ENCODE data around the gene THBS3. TPM values are rescaled to one million over a fixed set of nuclear protein-coding genes. Genes with fewer than 3 reads are reported as not detected.

Gene THBS3
- total and polyA plus RNA-seq, 8 donors, result 30.6 to 51.0 (median 42.8) TPM

DNA sequence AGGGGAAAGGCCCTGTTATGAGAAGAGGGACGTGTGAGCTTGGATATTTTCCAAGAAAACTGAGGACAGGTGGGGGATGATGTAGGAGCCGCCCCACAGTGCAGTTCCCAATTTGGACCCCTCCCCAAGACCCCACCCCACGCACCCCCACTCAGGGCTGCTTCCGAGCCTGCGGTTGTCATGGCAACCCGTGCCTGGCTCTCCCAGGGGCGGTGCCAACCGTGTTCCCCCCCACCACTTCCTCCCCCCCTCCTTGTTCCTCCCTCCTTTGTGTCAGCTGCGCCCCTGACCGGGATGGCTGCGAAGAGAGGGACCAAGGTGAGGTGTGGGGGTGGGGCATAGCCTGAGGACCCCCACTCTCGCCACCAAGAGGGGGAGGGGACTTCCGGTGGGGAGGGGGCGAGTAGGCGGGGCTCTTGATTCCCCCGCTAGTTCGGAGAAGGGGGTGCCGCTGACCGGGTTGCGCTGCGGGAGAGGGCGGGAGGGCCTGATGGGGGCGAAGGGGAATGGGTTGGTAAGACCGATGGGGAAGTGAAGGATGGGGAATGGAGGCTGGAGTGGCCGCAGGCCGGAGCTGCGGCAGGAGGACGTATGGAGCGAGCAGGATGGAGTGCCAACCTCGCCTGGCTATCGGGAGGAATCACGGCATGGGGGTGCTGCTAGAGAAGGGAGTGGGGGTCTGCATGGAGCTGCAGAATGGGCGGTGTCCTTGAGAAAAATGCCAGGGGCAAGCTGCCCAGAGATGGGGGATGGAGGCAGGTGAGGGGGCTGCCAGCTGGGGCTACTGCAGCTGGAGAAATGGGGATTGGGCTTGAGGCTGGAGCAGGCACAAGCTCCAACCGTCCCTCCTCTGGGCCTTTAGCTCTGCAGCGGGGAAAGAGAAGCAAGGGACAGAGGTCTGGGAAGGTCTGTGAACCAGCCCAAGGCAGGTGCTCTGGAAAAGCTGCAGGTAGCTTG lies 33.1 kb downstream of the THBS3 start:
- Histone ChIP-seq H3K27me3 (peaks cover 0 to 19% of the 10 kb centered on the region in 2 donors), H3K4me3 (peak overlapping the region in 1 of 2 donors; percentile 80), H3K36me3 (peaks cover 0 to 14% of the 10 kb centered on the region in 2 donors), H3K27ac (no peak overlapping the region), H3K9me3 (no peaks in the 10 kb centered on the region), H3K4me1 (peaks cover 11 to 63% of the 10 kb centered on the region in 2 donors)
- ATAC-seq (no peak), DNase-seq (peak in 1 of 4 donors; percentile 77)
- intact Hi-C loops (cut with DNase I), result no loop called here
- TF ChIP-seq, protein P1, sequence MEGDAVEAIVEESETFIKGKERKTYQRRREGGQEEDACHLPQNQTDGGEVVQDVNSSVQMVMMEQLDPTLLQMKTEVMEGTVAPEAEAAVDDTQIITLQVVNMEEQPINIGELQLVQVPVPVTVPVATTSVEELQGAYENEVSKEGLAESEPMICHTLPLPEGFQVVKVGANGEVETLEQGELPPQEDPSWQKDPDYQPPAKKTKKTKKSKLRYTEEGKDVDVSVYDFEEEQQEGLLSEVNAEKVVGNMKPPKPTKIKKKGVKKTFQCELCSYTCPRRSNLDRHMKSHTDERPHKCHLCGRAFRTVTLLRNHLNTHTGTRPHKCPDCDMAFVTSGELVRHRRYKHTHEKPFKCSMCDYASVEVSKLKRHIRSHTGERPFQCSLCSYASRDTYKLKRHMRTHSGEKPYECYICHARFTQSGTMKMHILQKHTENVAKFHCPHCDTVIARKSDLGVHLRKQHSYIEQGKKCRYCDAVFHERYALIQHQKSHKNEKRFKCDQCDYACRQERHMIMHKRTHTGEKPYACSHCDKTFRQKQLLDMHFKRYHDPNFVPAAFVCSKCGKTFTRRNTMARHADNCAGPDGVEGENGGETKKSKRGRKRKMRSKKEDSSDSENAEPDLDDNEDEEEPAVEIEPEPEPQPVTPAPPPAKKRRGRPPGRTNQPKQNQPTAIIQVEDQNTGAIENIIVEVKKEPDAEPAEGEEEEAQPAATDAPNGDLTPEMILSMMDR (IDR thresholded peaks at IDR 0.05), result no peak

DNA sequence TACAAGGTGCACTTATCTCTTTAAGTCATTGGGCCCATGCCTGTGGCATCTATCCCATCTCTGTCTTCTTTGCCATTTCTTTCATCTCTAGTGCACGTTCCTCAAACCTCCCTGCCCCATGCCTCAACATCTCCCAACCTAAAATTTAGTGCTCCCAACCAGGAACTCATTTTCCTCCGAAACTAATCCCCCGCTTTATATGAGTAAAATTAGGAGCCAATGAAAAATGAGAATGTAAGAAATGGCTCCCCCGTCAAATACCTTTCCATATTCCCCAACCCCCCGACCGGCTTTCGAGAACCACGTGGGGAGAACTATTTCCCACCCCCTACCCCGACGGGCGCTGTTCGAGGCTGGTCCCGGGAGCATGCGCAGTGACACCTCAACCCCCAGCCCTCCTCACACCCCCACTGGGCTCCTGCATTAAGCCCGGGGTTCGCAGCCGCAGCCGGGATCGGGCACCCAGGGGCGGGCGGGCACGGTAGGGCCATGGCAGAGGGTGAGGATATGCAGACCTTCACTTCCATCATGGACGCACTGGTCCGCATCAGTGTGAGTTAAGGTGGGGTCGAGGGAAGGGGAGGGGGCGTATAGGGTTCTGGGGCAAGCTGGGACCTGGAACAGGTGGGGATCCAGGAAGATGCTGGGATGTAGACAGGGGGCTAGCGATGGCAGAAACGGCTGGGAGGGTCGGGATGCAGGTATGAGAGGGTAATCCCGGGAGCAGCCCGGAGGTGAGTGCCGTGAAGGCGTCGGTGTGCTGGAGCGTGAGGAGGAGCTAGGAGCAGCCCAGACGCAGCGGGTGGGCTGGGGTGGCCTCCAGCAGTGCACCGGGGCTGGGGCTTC lies 34.0 kb downstream of the THBS3 start, which contains the start of gene TRIM46:
Gene TRIM46, plus strand, starts transcription at position 372 of the 846 bp plus-strand sequence. Its CDS starts 118 bp downstream, at position 490.
- peaks cover 0 to 23% of the 10 kb centered on the region in 2 donors for H3K36me3 ChIP-seq
- no peaks in the 10 kb centered on the region for H3K9me3 ChIP-seq
- peaks cover 0 to 19% of the 10 kb centered on the region in 2 donors for H3K27me3 ChIP-seq
- TF ChIP-seq, protein P1 (IDR thresholded peaks at IDR 0.05), result peak in 1 of 2 donors; percentile 5
- H3K4me1 ChIP-seq, result peaks cover 11 to 60% of the 10 kb centered on the region in 2 donors
- ATAC-seq (no peak), DNase-seq (peak in 1 of 4 donors; percentile 83)
- H3K27ac ChIP-seq, result peak within 1 kb of the TSS; percentile 83 to 91
- peak within 1 kb of the TSS; percentile 78 to 80 for H3K4me3 ChIP-seq
- intact Hi-C loops (cut with DNase I), result no loop called here

DNA sequence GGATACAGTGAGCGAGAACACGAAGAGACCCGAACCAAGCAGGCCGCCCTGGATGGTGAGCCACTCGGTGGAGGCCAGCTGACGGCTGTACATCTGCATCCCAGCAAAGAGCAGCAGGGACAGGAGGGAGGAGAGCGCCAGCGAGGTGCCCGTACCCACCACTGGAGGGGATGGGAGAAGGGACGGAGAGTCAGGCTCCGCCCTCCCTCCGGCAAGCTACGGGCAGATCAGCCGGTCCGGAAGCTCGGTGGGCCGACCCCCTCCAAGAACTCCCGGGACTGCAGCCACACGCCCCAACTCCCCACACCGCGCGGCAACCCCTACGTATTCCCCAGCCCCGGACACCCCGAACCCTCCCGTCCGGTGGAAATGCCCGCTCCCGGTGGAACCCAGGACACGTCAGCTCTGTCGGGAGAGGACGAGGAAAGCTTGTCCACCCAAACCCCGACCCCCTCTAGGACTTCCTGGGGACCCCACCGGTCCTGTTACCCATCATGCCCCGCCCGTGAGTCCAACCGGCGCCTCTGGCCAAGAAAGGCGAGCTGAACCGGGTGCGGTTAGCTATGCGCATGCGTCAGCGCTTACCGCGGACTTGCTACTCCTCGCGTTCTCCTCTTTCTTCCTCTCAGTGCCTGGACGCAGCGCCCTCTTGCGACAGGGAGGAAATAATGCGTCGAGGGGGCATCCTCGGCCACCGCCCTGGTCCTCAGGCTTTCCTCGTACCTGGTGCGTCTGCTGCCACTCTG lies 34.8 kb downstream of the THBS3 start, which contains the start of gene KRTCAP2:
Gene KRTCAP2, minus strand, starts transcription at position 573 of the 746 bp plus-strand sequence. Its CDS starts 80 bp downstream, at position 493.
- Histone ChIP-seq H3K27me3 (peaks cover 0 to 19% of the 10 kb centered on the region in 2 donors), H3K4me3 (peak within 1 kb of the TSS; percentile 78 to 80), H3K36me3 (peaks cover 0 to 23% of the 10 kb centered on the region in 2 donors), H3K9me3 (no peaks in the 10 kb centered on the region), H3K4me1 (peaks cover 11 to 56% of the 10 kb centered on the region in 2 donors), H3K27ac (peak within 1 kb of the TSS; percentile 83 to 91)
- ATAC-seq (peak; percentile 78), DNase-seq (peak; percentile 90 to 99 (median 97))
- intact Hi-C loops (cut with DNase I), result no loop called here
- TF ChIP-seq, protein P1 (IDR thresholded peaks at IDR 0.05), result peak; percentile 89 to 94

GRCh38 chr1:155171836-155172731 lies 35.6 kb downstream of the THBS3 start:
- H3K9me3 ChIP-seq, result no peaks in the 10 kb centered on the region
- peaks cover 0 to 23% of the 10 kb centered on the region in 2 donors for H3K36me3 ChIP-seq
- peak overlapping the region; percentile 78 to 80 for H3K4me3 ChIP-seq
- H3K27ac ChIP-seq, result peak overlapping the region; percentile 83 to 91
- intact Hi-C loops (cut with DNase I), result no loop called here
- peaks cover 0 to 21% of the 10 kb centered on the region in 2 donors for H3K27me3 ChIP-seq
- TF ChIP-seq, protein P1 (IDR thresholded peaks at IDR 0.05), result no peak
- no peak for DNase-seq
- peaks cover 14 to 58% of the 10 kb centered on the region in 2 donors for H3K4me1 ChIP-seq
- ATAC-seq, result peak; percentile 3
